Esophagus squamous epithelium (tissue), 4 donors: ENCODE data around the gene STK40.

Source experiments
- CTCF ChIP-seq, 6 experiments: fragments of 450-650 bp in 4 of 6; fragments of 200-600 bp in 2 of 6; sonication (generic) in 2 of 6; IDR thresholded peaks; one replicate each; pipeline ENCODE4 v1.5.1; 2016 to 2019; ENCODE audit warnings: antibody characterized with exemption in 6 of 6, mild to moderate bottlenecking in 4 of 6, moderate library complexity in 4 of 6
- POLR2A ChIP-seq, 4 donors: fragments of 450-650 bp; IDR thresholded peaks; one replicate each; pipeline ENCODE4 v1.6.1; 2017; ENCODE audit warnings: antibody characterized with exemption in 4 of 4, mild to moderate bottlenecking in 4 of 4, moderate library complexity in 3 of 4

GRCh38 chr1:36327421-36328087, 58.2 kb downstream of the STK40 start:
- TF ChIP-seq CTCF (IDR thresholded peaks at IDR 0.05) (no peak), POLR2A (IDR thresholded peaks at IDR 0.05) (no peak)
